OCI-M2 (cell line): ENCODE results near the gene BEAN1.
A peak's percentile ranks its signal among the peaks of the same experiment; 100 is the strongest.

ENCODE experiments used
- DNase-seq: peaks from one replicate; lab custom pipeline; 2025; ENCODE audit not compliant: unreplicated experiment; lab: John Stamatoyannopoulos, UW

The BEAN1 gene

DNA sequence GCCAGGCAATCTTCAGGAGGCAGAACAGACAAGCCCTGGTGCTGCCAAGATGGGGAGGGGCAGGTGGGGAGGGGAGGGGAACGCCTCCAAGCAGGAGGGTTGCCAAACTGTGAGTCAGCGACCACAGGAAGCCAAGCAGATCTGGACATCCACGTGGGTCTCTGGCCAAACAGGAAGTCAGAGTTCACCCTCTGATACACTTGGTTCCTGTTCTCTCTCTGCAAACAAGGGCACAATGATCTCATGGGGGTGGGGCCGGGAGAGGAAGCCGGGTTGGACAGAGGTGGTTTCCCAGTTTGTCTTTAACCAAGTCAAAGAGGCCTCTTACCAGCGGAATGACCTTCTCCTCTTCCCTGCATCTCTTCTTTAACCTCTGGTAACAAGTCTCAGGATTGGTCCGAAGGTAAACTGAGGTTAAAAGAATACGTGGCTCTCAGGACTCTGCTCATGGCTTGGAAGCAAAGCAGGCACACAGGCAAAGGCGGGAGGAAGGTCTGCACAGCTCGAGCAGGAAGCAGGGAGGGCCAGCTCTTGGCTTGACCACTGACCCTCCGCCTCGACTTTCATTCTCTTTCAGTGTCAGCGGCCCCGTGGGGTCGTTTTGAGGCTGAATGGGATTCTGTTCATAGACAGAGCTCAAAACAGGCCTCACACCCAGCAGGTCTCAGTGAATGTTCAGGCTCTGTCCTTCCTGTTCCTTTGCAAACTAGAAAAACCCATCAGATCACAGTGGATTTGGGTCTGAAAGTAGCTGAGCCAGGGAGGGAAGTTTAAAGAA, 89.9 kb downstream of the BEAN1 start:
- DNase-seq = peak; percentile 29

DNA sequence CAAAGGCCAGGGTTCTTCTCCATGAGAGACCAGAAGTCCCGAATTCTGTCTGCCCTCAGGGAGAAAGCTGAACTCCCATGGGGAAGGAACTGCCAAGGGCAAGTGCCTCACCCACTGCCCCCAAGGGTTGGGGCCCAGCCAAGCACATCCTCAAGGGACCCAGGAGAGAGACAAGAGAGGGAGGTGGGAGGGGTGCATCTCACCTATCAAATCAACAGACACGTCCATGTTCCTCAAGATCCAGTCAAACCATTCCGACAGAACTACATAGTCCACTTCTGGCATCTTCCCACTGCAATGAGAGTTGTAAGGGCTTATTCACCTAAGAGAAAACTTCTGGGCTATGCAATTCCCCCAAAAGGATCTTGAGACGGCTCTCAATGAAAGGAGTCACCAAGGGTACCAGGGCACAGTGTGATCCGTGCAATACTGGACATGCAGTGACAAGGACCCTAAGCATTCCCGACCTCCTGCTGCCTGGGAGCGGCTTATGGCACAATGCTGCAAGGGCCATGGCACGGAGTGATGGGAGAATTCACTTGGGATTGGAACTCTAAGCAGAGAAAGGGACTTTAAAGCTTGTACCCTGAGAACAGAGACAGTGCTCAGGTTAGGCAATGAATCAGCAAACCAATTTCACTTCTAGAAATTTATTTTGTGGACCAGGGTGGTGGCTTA, 90.6 kb downstream of the BEAN1 start:
- DNase-seq = no peak

- no peak for DNase-seq
Observed at GRCh38 chr16:66519482-66520373, 92.6 kb downstream of the BEAN1 start.

DNA sequence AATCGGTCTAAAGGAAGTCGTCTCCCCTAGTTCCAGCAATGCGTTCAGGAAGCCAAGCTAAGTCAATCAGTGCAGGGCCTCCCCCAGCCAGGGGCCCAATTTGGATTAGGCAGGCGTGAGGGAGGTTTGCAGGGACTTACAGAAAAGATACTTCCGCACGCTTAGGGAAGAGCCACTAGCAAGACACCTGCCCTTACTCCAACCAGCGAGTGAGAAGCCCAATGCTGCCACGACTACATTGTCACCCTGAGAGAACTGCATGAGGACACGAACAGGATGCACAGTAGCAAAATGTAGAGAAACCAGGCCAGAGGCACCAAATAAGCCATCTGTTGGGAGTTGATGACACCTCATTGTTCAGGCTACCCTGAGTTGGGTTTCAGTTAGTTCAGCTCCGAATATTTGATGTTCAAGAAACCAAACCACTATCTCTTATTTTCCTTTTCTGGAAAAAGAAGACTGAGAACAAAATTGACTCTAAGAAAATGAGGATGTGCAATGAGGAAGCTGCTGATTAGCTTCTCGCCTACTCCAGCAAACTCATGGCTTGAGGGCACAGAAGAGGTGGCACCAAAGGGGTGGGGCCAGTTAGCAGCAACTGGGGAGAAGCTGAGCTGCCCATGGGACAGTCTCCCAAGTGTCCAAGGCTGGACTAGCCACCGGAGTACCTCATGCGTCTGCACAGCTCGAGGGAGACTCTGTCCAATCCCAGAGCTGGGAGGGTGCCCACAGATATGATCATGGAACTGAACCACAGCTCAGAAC, 93.5 kb downstream of the BEAN1 start:
- DNase-seq = no peak

DNA sequence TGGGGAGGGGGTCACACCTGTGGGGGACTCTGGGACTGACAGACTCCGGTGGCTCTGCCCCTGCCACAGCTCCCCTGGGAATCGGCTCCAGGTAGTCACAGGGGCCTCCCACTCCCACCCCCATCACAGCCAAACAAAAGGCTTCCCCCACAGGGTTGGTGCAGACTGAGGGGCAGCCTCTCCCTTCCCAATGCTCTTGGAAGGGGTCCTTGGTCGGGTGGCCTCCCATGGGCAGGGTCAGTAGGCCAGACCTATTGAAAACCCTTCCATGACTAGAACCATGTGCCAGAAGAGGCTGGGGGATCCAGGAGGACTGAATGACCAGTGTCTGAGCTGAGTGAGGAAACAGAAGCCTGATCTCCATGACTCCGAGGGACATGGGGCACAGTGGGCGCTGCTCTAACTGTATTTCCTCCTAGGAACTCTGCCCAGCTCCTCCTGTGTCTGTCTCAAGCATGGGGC, 94.2 kb downstream of the BEAN1 start:
- DNase-seq = no peak

DNA sequence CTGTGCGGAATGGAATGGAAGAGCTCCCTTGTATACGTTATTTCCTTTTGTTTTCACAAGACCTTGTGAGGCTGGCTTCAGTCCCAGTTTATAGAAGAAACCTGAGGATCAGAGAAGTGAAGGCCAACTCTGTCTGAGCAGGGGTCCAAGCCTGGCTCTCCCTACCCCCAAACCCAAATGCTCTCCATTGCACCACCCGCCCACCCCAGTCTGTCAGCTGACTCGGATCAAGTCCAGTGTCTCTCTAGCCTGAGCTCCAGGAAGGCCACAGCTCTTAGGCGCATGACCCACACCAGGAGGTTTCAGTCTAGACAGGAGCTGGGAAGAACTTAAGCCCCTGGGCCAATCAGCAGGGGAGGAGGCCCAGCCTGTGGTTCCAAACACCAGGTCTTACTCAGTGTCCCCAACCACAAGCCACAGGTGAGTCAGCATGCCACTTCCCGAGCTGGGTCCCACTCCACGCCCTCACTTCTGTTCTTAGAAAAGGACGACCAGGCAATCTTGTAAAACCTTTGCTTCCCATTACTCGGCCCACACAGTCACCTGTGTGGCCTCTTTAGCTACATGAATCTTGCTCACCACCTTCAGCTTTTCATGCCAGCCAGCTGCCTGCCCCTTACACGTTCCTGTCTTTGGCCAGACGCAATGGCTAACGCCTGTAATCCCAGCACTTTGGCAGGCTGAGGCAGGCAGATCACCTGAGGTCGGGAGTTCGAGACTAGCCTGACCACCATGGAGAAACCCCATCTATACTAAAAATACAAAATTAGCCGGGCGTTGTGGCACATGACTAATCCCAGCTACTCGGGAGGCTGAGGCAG, 95.1 kb downstream of the BEAN1 start:
- DNase-seq = no peak

GRCh38 chr16:66522816-66523590, 95.9 kb downstream of the BEAN1 start:
- no peak for DNase-seq

GRCh38 chr16:66523861-66524354, 96.8 kb downstream of the BEAN1 start:
- DNase-seq = no peak

DNA sequence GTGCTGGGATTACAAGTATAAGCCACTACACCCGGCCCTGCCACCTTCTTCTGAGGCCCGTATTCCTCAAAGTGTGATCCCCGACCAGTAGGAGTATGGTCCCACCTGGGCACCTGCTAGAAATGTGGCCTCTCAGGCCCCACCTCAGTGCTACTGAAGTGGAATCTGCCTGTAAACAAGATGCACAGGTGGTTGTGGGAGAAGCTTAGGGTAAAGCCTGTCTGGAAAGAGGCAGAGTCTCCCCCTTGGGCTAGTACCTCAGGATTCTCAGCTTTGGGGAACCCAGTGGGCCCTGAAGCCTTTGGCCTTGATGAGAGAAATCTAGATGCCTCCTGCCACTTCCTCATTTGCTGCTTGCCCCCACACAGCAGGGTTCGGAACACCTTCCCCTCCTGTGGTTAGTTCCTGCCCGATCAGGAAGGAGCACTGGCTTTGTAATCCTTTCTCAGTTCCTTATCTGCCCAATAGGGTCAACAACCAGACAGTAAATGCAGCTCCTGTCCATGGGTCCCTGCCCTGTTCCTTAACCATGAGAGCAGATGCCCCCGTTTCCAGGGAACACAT, 97.6 kb downstream of the BEAN1 start:
- DNase-seq = no peak

DNA sequence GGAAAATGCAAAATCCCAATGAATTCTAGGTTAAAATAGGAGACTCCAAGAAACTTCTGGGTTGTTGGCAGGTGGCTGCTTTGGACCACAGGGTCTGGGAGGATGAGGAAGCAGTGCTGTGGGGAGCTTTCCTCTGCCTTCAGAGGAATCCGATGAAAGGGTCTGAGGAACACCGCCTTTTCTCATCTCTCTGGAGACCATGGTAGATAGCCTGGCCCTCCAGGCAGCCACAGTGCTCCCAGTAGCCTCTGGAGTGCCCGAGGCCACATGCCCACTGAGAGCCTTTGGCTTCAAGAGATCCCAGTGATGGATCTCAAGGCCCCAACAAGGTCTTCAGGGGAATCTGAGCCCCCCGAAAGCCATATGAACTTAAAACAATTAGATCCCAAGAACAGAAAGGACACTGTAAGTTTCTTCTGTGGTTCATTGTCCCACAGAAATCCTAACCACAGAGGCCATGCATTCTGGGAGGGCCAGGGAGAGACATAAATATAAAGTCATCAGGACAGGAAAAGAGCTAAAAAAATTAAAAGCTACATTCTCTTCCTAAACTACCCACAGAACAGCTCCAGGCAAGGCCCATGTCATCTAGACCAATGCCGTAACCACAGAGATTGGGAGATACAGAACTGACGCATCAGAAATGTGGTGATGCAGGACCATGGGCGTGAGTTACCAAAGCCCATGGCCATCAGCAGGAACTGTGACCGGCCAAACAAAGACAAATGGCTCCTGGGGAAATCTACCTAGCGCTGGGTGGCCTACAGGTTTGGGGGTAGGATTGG, 98.5 kb downstream of the BEAN1 start:
- DNase-seq = no peak

GRCh38 chr16:66528294-66528693, 101.2 kb downstream of the BEAN1 start:
- no peak for DNase-seq

DNA sequence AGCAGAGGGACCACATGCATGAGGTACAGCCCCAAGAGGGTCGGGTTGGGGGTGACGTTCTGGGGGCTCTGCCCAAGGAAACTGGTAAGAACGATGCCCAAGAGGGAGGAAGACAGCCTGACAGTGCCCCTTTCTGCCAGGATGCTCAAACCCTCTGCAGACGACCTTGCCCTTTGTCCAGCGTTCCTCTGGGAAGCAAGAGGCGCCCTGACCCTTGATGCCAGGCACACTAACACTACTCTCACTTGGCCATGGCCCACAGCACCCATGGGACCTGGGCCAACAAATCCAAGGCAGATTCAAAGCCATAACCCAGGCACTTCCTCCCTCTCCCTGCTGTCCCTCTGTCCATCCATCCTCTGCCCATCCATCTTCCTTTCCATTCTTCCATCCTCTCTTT, 102.4 kb downstream of the BEAN1 start:
- DNase-seq = no peak
